RWPE2 (cell line): Measurements from ENCODE around the gene TIGAR.

Experiments
- ATAC-seq: fragments of 200-7000 bp; cut with Tn5 transposase; 3 replicates; pipeline ENCODE4 v1.9.1; 2021; ENCODE audit warnings: low read depth
- DNase-seq: peaks from one replicate; pipeline ENCODE4 v3.0.0-alpha.2; 2020; ENCODE audit warnings: low spot score
- H3K27ac ChIP-seq: fragments of 450-650 bp; 2 replicates; pipeline ENCODE4 v1.5.1; 2017; ENCODE audit warnings: mild to moderate bottlenecking; ENCODE audit not compliant: poor library complexity, severe bottlenecking
- H3K27me3 ChIP-seq: fragments of 250-450 bp; sonication (Bioruptor Pico); 2 replicates; pipeline ENCODE4 v1.5.1; 2021; ENCODE audit warnings: mild to moderate bottlenecking, moderate library complexity; ENCODE audit not compliant: insufficient read depth, poor library complexity, severe bottlenecking
- H3K36me3 ChIP-seq: fragments of 250-450 bp; sonication (Bioruptor Pico); 2 replicates; pipeline ENCODE4 v1.5.1; 2020; ENCODE audit warnings: low read depth, mild to moderate bottlenecking, moderate library complexity
- H3K4me1 ChIP-seq: fragments of 250-450 bp; sonication (Bioruptor Pico); 2 replicates; pipeline ENCODE4 v1.5.1; 2021; ENCODE audit warnings: mild to moderate bottlenecking, moderate library complexity; ENCODE audit not compliant: insufficient read depth, poor library complexity, severe bottlenecking
- H3K4me3 ChIP-seq: fragments of 250-450 bp; sonication (Bioruptor Pico); 2 replicates; pipeline ENCODE4 v1.5.1; 2021; ENCODE audit warnings: mild to moderate bottlenecking, moderate library complexity; ENCODE audit not compliant: severe bottlenecking
- H3K9me3 ChIP-seq: fragments of 250-450 bp; sonication (Bioruptor Pico); 2 replicates; pipeline ENCODE4 v1.5.1; 2021; ENCODE audit warnings: mild to moderate bottlenecking, moderate library complexity; ENCODE audit not compliant: severe bottlenecking
- TF ChIP-seq, protein P1 (sequence below): fragments of 450-650 bp; IDR thresholded peaks from one replicate; pipeline ENCODE4 v1.5.1; 2017; ENCODE audit warnings: mild to moderate bottlenecking, moderate library complexity; ENCODE audit not compliant: poor library complexity, severe bottlenecking

Gene TIGAR

DNA sequence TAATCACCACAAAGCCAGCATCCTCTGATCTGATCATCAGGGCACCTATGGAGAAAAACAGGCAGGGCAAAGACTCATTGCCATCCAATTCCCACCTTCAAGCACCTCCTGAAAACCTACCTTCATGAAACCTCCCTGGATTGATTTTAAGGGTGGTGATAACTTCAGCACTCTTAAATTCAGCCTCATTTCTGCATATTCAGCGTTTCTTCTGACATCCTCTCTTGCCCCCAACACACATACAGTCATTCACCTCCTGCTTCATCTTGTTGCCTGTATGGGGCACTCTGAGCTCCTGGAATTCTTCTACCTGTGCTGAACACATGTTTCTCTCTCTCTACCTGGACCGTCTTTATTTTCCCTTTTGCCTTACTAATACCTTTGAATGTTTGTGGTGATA, 51.6 kb downstream of the TIGAR start:
- H3K4me3 ChIP-seq, result no peak overlapping the region

DNA sequence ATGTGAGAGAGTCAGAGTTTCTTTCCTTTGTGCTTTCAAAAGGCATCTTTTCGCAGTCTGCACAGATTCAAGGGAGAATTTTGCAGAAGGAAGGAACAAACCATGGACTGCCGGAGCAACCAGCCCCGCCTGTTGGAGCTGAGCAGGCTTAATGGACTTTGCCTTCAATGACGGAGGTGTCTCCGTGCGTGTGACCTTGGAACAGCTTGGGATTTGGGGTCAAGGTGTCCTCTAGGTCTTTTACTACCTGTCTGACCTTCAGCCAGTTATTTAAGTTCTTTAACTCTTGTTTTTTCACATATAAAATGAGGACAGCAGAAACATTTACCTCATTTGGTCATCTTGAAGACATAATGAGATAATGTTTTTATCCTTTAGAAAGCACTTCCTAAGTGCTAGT, 54.4 kb downstream of the TIGAR start:
- no peaks in the 10 kb centered on the region for H3K9me3 ChIP-seq
- H3K4me1 ChIP-seq, result no peaks in the 10 kb centered on the region
- H3K4me3 ChIP-seq, result no peak overlapping the region
- H3K27ac ChIP-seq, result no peak overlapping the region
- no peak for DNase-seq
- ATAC-seq, result no peak
- H3K27me3 ChIP-seq, result no peaks in the 10 kb centered on the region
- no peaks in the 10 kb centered on the region for H3K36me3 ChIP-seq
- TF ChIP-seq, protein P1, sequence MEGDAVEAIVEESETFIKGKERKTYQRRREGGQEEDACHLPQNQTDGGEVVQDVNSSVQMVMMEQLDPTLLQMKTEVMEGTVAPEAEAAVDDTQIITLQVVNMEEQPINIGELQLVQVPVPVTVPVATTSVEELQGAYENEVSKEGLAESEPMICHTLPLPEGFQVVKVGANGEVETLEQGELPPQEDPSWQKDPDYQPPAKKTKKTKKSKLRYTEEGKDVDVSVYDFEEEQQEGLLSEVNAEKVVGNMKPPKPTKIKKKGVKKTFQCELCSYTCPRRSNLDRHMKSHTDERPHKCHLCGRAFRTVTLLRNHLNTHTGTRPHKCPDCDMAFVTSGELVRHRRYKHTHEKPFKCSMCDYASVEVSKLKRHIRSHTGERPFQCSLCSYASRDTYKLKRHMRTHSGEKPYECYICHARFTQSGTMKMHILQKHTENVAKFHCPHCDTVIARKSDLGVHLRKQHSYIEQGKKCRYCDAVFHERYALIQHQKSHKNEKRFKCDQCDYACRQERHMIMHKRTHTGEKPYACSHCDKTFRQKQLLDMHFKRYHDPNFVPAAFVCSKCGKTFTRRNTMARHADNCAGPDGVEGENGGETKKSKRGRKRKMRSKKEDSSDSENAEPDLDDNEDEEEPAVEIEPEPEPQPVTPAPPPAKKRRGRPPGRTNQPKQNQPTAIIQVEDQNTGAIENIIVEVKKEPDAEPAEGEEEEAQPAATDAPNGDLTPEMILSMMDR, result no peak

More for the DNA sequence above, 51.6 kb downstream of the TIGAR start:
- H3K9me3 ChIP-seq, result no peaks in the 10 kb centered on the region
- no peaks in the 10 kb centered on the region for H3K36me3 ChIP-seq
- no peak overlapping the region for H3K27ac ChIP-seq
- H3K4me1 ChIP-seq, result no peaks in the 10 kb centered on the region
- ATAC-seq, result no peak
- H3K27me3 ChIP-seq, result peaks cover 4% of the 10 kb centered on the region
- no peak for DNase-seq
- TF ChIP-seq, protein P1, result no peak

DNA sequence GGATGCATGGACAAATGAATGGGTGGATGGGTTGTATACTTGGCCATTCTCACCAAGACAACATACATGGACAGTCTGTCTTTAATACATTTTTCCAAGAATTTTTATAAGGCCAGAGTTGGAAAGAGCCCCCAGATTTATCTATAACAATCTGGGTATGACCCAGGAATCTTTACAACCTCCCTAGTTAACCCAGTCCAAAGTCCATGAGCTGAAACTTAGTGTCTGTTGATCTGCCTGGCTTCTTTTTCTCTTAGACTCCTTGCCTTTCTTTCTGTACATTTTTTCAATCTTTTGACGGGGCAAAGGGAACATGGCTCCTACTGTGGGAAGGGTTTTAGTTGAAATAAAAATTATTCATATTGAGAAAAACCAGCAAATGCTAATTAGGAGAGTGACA, 57.8 kb downstream of the TIGAR start:
- Histone ChIP-seq H3K36me3 (no peaks in the 10 kb centered on the region), H3K9me3 (no peaks in the 10 kb centered on the region), H3K27me3 (no peaks in the 10 kb centered on the region), H3K4me1 (no peaks in the 10 kb centered on the region), H3K27ac (no peak overlapping the region), H3K4me3 (no peak overlapping the region)
- TF ChIP-seq, protein P1, result no peak
- ATAC-seq, result no peak
- no peak for DNase-seq

DNA sequence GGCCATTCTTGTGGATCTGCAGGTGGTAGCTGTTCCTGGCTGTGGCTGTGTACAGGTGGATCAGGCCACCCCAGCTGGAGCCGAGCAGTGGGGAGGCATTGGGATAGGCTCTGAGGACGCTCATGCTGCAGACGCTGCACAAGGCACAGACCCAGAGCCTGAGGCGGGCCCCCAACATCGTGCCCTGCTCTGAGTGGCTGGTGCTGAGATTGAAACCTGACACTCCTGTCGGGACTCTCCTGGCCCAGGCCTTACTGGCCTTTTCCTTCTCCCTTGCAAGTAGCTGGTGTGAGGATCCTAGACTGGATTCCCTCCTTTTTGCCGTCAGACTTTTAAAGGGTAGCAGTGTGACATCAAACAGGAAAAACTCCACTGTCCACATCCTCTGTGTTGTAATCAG, 58.4 kb downstream of the TIGAR start, which contains the start of gene FGF23:
Gene FGF23 (minus strand): TSS at position 308 of the 400 bp plus-strand sequence. CDS start 130 bp downstream, at position 178.
- TF ChIP-seq, protein P1, result no peak
- no peaks in the 10 kb centered on the region for H3K9me3 ChIP-seq
- no peaks in the 10 kb centered on the region for H3K4me1 ChIP-seq
- H3K27me3 ChIP-seq, result no peaks in the 10 kb centered on the region
- DNase-seq, result no peak
- H3K4me3 ChIP-seq, result no peak within 1 kb of the TSS
- H3K36me3 ChIP-seq, result no peaks in the 10 kb centered on the region
- H3K27ac ChIP-seq, result no peak within 1 kb of the TSS
- ATAC-seq, result peak; percentile 77

DNA sequence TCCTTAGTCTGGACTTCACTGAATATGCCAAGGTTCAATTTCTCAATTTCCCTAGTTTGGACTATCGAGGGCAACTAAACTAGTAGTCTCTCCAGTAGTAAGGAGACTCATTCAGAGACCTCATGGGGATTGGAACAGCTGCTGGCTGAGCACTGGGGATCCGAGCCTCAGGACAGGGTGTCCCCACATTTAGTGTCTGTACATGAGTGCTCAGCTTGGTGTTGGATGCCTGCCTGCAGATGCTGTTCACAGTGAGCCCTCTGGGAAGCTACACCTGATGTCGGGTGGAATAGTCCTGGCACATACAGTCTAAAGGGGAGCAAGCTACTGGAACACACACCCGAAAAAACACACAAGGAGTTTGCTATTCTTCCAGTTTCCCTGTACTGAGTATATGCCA, 59.3 kb downstream of the TIGAR start:
- Histone ChIP-seq H3K27ac (no peak overlapping the region), H3K27me3 (no peaks in the 10 kb centered on the region), H3K4me1 (no peaks in the 10 kb centered on the region), H3K4me3 (no peak overlapping the region), H3K9me3 (no peaks in the 10 kb centered on the region), H3K36me3 (no peaks in the 10 kb centered on the region)
- ATAC-seq, result no peak
- TF ChIP-seq, protein P1, result no peak
- DNase-seq, result no peak
